ENCODE results near the gene WASHC4. TPM values are rescaled to one million over a fixed set of nuclear protein-coding genes. Genes with fewer than 3 reads are reported as not detected.

Gene WASHC4
- total and polyA plus RNA-seq, 10 of the 15 experiments (the other 5 are each of a cell fraction or from before 2014, with no cell fraction given) = 16.0 to 50.6 (median 34.0) TPM

DNA sequence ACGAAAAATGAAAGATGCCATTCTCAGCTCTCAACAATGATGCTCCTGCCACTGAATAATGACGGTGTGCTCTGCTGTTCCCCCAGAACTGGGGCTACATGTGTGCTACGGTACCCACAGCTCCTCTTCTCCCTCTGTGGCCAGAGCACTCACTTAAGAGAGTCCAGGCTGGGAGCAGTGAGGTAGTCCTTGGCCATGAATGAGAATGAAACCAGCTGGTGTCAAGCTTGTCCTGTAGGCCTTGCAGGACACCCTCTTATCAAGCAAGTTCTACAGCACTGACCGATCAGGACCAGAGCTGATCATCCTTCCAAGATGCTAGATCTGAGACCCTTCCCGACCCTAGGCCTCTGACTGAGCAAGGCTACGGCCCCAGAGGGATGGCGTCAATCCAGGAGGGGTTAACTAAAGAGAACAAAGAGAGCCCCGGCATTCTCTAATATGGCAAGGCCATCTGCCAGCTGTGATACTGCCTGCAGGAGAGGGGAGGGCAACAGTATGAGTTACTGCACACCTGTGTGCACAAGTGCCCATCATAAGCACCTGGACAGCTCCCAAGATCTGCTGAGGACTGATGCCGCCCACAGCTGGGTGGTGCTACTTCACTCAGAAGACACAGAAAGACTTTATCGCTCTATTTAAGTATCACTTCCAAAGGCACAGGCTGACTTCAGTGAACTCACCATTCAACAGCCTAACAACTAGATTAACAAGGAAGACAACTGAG is 98.0 kb downstream of the WASHC4 start (continued):
- TF ChIP-seq EZH2 (IDR thresholded peaks at IDR 0.05; ENCODE audit: borderline replicate concordance, control insufficient read depth, low read depth, low read length) = no peak
- no peak for TF ChIP-seq ATF2 (IDR thresholded peaks at IDR 0.05; ENCODE audit: low read length)

DNA sequence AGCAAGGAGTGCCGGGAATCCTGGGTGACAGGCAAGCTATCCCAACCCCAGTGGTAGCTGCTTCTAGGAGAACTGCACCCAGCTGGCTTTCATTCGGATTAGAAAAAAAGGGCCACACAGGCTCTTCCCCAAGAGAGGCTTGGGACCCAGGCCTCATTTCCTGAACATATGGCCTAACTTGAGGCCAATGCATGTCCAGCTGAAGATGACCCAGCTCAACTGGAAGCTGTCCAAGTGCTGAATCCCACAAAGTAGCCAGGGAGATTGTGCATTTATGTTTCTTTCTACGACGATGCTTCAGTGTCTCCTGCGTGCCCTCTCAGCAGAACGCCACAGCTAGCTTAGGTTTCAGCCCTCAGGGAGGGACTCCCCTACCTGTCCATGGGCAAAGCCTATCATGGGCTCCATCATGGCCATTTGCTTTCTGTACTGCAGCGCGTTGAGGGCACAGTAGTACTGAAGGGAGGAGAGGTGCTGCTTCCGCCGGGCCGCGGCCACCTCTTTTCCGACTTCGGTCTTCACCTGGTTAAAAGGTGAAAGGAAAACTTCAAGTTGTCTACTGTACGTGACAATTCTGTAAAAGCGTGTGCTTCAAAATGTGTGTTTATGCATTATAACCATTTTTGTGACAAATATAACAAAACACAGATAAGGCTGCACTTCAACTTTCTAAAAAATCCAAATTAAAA is 99.3 kb downstream of the WASHC4 start:
- no TSS peak for BruUV-seq (replicated peaks)
- Histone ChIP-seq H3K27me3 (replicated peaks in 1 of 2; ENCODE audit: control insufficient read depth in 2 of 2, insufficient read depth in 2 of 2, low read length in 1 of 2) (no peaks in the 10 kb centered on the region), H2AFZ (ENCODE audit: control insufficient read depth, low read depth, low read length) (no peak overlapping the region), H3K27ac (ENCODE audit: control insufficient read depth, insufficient read depth) (no peak overlapping the region), H3K4me3 (no peak overlapping the region), H3K4me1 (ENCODE audit: control insufficient read depth, insufficient read depth, low read length) (no peaks in the 10 kb centered on the region; the same call in 1 of the 2 replicates), H3K36me3 (ENCODE audit: control insufficient read depth in 2 of 2, insufficient read depth in 2 of 2, low read length in 1 of 2) (peaks cover 0 to 8% of the 10 kb centered on the region in 2 experiments; a peak in 2 of 4 replicates), H4K20me1 (ENCODE audit: control insufficient read depth, insufficient read depth) (peaks cover 2% of the 10 kb centered on the region; the same call in 1 of the 2 replicates), H3K9ac (ENCODE audit: control insufficient read depth, insufficient read depth, low read length) (no peak overlapping the region), H3K4me2 (ENCODE audit: control insufficient read depth, insufficient read depth) (no peak overlapping the region), H3K9me3 (replicated peaks; ENCODE audit: control insufficient read depth, insufficient read depth, low read length) (no peaks in the 10 kb centered on the region), H3K79me2 (ENCODE audit: control insufficient read depth, insufficient read depth, low read length) (no peaks in the 10 kb centered on the region)
- ATAC-seq (no peak), FAIRE-seq (no peak), DNase-seq (ENCODE audit: low read depth, low spot score) (no peak)
- TF ChIP-seq, protein P1, sequence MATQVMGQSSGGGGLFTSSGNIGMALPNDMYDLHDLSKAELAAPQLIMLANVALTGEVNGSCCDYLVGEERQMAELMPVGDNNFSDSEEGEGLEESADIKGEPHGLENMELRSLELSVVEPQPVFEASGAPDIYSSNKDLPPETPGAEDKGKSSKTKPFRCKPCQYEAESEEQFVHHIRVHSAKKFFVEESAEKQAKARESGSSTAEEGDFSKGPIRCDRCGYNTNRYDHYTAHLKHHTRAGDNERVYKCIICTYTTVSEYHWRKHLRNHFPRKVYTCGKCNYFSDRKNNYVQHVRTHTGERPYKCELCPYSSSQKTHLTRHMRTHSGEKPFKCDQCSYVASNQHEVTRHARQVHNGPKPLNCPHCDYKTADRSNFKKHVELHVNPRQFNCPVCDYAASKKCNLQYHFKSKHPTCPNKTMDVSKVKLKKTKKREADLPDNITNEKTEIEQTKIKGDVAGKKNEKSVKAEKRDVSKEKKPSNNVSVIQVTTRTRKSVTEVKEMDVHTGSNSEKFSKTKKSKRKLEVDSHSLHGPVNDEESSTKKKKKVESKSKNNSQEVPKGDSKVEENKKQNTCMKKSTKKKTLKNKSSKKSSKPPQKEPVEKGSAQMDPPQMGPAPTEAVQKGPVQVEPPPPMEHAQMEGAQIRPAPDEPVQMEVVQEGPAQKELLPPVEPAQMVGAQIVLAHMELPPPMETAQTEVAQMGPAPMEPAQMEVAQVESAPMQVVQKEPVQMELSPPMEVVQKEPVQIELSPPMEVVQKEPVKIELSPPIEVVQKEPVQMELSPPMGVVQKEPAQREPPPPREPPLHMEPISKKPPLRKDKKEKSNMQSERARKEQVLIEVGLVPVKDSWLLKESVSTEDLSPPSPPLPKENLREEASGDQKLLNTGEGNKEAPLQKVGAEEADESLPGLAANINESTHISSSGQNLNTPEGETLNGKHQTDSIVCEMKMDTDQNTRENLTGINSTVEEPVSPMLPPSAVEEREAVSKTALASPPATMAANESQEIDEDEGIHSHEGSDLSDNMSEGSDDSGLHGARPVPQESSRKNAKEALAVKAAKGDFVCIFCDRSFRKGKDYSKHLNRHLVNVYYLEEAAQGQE (IDR thresholded peaks at IDR 0.05; ENCODE audit: low read depth, low read length) = peak; percentile 35; the same call in 1 of the 2 replicates
- TF ChIP-seq PAX8 (IDR thresholded peaks at IDR 0.05) (no peak), RAD21 (IDR thresholded peaks at IDR 0.05; ENCODE audit: insufficient read depth, low read depth, low read length) (no peak)
- CTCF ChIA-PET = no interaction called here
- WGBS (ENCODE audit: insufficient coverage, insufficient replicate concordance, low lambda C conversion rate, missing lambda C conversion rate) = 97% methylated on average over 16 of the region's 16 CpGs
- RAD21 ChIA-PET (ENCODE audit: unreplicated experiment) = no interaction called here
- intact Hi-C loops (cut with micrococcal nuclease; ENCODE audit: unreplicated experiment) (no loop called here), in situ Hi-C loops (cut with MboI) (no loop called here)
- SMC1A ChIA-PET (ENCODE audit: uncharacterized antibody, unreplicated experiment) = no interaction called here
- POLR2A ChIA-PET = no interaction called here
